Memory B cell (primary cell): ENCODE measurements around the gene TGIF2.
"Not testable (repeated sequence)": the region's sequence is repeated elsewhere in the genome, so short reads cannot be mapped to it uniquely, and the experiment has no call there.

Source experiments
- ATAC-seq: fragments of 150-1000 bp; cut with Tn5 transposase; 2 replicates; pipeline ENCODE4 v1.10.0; 2021; ENCODE audit warnings: low read depth, mild to moderate bottlenecking, moderate library complexity
- DNase-seq, 2 donors: peaks; one replicate each; pipeline ENCODE4 v3.0.0; 2022; ENCODE audit warnings: low spot score in 2 of 2
- H3K27ac Mint-ChIP-seq: one replicate; pipeline ENCODE4 v1.8.0; 2022; ENCODE audit warnings: mild to moderate bottlenecking, moderate library complexity, mixed read lengths
- H3K27me3 Mint-ChIP-seq: one replicate; pipeline ENCODE4 v1.8.0; 2022; ENCODE audit warnings: mixed read lengths
- H3K36me3 Mint-ChIP-seq: one replicate; pipeline ENCODE4 v1.8.0; 2022; ENCODE audit warnings: mild to moderate bottlenecking, mixed read lengths
- H3K4me1 Mint-ChIP-seq: one replicate; pipeline ENCODE4 v1.8.0; 2022; ENCODE audit warnings: mixed read lengths
- H3K4me3 Mint-ChIP-seq: one replicate; pipeline ENCODE4 v1.8.0; 2022; ENCODE audit warnings: mild to moderate bottlenecking, moderate library complexity, mixed read lengths
- H3K9me3 Mint-ChIP-seq: one replicate; pipeline ENCODE4 v1.8.0; 2022; ENCODE audit warnings: mixed read lengths

Gene TGIF2

DNA sequence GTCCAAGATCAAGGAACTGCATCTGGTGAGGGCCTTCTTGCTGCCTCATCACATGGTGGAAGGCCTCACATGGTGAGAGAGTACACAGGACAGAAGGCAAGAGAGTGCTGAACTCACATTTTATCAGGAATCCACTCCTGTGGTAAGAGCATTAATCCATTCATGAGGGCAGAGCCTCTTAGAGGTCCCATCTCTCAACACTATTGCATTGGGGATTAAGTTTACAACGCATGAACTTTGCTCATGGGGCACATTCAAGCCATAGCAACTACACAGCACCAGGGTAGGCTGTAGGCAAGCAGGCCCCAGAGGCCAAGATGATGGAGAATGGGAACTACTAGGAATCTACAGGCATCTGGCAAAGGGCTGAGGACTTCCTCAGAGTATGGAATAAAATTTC lies 10.0 kb upstream of the TGIF2 start:
- Mint-ChIP-seq H3K9me3 (peaks cover 2% of the 10 kb centered on the region), H3K27me3 (no peaks in the 10 kb centered on the region), H3K4me3 (no peak overlapping the region), H3K27ac (no peak overlapping the region), H3K4me1 (peaks cover 4% of the 10 kb centered on the region), H3K36me3 (peaks cover 7% of the 10 kb centered on the region)
- no peak for ATAC-seq
- no peak for DNase-seq

DNA sequence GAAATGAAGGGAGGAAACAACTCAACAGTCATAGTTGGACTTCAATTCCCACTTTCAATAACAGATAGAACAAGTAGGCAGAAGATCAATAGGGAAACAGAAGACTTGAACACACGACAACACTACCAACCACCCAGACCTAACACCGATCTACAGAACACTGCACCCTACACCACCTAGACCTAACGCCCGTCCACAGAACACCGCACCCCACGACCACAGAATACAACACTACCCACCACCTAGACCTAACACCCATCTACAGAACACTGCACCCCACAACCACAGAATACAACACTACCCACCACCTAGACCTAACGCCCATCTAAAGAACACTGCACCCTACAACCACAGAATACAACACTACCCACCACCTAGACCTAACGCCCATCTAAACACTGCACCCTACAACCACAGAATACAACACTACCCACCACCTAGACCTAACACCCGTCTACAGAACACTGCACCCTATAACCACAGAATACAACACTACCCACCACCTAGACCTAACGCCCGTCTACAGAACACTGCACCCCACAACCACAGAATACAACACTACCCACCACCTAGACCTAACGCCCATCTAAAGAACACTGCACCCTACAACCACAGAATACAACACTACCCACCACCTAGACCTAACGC lies 9.2 kb upstream of the TGIF2 start:
- H3K27ac Mint-ChIP-seq, H3K27me3 Mint-ChIP-seq, H3K4me1 Mint-ChIP-seq, H3K9me3 Mint-ChIP-seq, H3K4me3 Mint-ChIP-seq, H3K36me3 Mint-ChIP-seq, DNase-seq, ATAC-seq: not testable (repeated sequence)

DNA sequence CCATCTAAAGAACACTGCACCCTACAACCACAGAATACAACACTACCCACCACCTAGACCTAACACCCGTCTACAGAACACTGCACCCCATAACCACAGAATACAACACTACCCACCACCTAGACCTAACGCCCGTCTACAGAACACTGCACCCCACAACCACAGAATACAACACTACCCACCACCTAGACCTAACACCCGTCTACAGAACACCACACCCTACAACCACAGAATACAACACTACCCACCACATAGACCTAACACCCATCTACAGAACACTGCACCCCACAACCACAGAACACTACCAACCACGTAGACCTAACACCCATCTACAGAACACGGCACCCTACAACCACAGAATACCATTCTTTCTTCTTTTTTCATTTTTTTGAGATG lies 8.7 kb upstream of the TGIF2 start:
- H3K4me1 Mint-ChIP-seq, H3K36me3 Mint-ChIP-seq, H3K9me3 Mint-ChIP-seq, ATAC-seq, H3K27me3 Mint-ChIP-seq, DNase-seq, H3K27ac Mint-ChIP-seq, H3K4me3 Mint-ChIP-seq: not testable (repeated sequence)

DNA sequence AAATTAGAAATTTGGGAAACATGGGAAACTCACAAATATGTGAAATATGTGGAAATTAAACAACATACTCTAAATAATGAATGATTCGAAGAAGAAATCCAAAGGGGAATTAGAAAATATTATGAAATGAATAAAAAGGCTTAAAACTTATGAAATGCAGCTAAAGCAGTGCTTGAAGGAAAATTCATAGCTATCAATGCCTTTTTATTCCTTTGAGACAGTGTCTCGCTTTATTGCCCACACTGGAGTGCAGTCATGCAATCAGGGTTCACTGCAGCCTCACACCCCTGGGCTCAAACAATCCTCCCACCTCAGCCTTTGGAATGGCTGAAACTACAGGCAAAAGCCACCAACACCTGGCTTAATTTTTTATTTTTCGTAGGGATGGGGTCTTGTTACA lies 7.9 kb upstream of the TGIF2 start:
- H3K4me1 Mint-ChIP-seq: peaks cover 6% of the 10 kb centered on the region
- no peak for ATAC-seq
- peaks cover 2% of the 10 kb centered on the region for H3K9me3 Mint-ChIP-seq

GRCh38 chr20:36569847-36570429 lies 3.5 kb upstream of the TGIF2 start:
- no peaks in the 10 kb centered on the region for H3K27me3 Mint-ChIP-seq
- DNase-seq (no peak), ATAC-seq (no peak)
- no peak overlapping the region for H3K4me3 Mint-ChIP-seq
- H3K9me3 Mint-ChIP-seq: no peaks in the 10 kb centered on the region
- H3K4me1 Mint-ChIP-seq: peaks cover 14% of the 10 kb centered on the region
- H3K36me3 Mint-ChIP-seq: no peaks in the 10 kb centered on the region
- peak overlapping the region; percentile 2 for H3K27ac Mint-ChIP-seq

More for the DNA sequence above, 7.9 kb upstream of the TGIF2 start:
- no peak for DNase-seq
- peaks cover 7% of the 10 kb centered on the region for H3K36me3 Mint-ChIP-seq
- H3K4me3 Mint-ChIP-seq: no peak overlapping the region
- H3K27me3 Mint-ChIP-seq: no peaks in the 10 kb centered on the region
- H3K27ac Mint-ChIP-seq: no peak overlapping the region

DNA sequence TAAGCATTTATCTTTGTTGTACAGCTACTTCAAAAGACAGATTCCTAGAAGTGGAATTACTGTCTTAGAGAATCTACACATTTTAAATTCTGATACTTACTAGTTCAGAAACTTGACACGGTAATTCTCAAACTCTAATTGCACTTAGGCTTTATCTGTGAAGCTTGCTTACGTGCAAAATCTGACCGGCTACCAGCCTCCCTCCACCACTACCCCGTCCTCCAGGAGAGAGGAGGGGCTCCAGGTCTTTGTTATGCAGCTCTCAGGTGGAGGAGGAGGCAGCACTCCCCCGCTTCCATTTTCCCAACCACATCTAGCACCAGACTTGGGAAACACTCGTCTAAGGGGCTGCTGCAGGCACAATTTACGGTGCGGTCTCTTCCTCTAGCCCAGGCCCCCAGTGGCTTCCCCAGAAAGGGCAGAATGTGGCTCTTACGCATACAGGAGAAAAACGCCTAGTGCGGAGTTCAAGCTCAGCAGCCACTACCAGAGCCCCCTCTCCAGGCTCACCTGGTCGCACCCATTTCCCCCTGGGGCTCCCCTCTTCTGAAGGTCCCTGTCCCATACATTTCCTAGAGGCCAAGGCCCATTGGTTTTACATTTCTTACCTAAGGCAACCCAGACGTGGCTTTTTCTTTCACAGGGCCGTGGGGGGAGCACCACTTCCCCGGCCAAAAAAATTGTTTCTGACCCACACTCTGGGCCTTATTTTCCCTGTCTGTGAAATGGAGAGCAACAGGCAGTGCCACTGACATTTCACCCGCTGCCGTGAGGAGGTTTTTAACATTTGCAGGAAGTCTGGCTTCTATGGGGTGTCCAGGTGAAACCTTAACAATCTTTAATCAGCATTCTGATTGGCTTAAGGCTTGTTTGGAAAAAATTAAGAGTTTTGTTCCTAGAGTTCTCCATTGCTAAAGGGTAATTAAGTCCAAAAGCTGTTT lies 1.6 kb upstream of the TGIF2 start:
- H3K27me3 Mint-ChIP-seq: no peaks in the 10 kb centered on the region
- peaks cover 28% of the 10 kb centered on the region for H3K4me1 Mint-ChIP-seq
- H3K36me3 Mint-ChIP-seq: no peaks in the 10 kb centered on the region
- H3K27ac Mint-ChIP-seq: peak overlapping the region; percentile 90
- H3K4me3 Mint-ChIP-seq: peak overlapping the region; percentile 90
- no peak for DNase-seq
- H3K9me3 Mint-ChIP-seq: no peaks in the 10 kb centered on the region
- no peak for ATAC-seq

- ATAC-seq (peak; percentile 38), DNase-seq (no peak)
- H3K36me3 Mint-ChIP-seq: no peaks in the 10 kb centered on the region
- H3K9me3 Mint-ChIP-seq: no peaks in the 10 kb centered on the region
- H3K27ac Mint-ChIP-seq: peak overlapping the region; percentile 90
- peaks cover 28% of the 10 kb centered on the region for H3K4me1 Mint-ChIP-seq
- H3K27me3 Mint-ChIP-seq: no peaks in the 10 kb centered on the region
- H3K4me3 Mint-ChIP-seq: peak overlapping the region; percentile 90
Observed at GRCh38 chr20:36572701-36573102, 695 bp upstream of the TGIF2 start.

DNA sequence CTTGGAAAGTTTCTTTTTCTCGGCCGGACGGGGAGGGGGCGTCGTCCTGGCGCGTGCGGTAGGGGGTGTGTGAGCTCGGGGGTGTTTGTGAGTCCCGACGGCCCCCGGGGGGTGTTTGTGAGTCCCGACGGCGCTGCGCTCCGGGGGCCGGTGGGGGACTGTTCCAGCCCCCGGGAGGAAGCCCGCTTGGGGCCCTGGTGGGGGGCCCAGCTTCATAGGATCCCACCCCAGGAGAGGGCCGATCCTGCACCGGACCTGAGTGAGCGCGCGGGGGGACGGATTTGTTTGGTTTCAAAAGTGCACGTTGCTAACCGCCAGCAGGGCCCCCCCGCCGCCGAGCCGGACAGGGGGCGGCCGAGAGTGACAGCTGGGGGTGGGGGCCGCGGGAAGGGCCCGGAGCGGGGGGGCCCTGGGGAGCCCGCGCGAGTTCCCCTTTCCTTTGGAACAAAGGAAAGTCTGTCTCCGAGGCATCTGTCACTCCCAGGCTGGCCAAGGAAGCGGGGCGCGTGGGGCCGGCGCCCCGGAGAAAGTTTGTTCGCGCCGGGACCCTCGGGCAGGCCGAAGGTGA lies 485 bp downstream of the TGIF2 start:
- peak overlapping the region; percentile 90 for H3K27ac Mint-ChIP-seq
- H3K4me3 Mint-ChIP-seq: peak overlapping the region; percentile 86
- no peaks in the 10 kb centered on the region for H3K9me3 Mint-ChIP-seq
- H3K27me3 Mint-ChIP-seq: no peaks in the 10 kb centered on the region
- no peaks in the 10 kb centered on the region for H3K36me3 Mint-ChIP-seq
- peaks cover 28% of the 10 kb centered on the region for H3K4me1 Mint-ChIP-seq
- ATAC-seq: peak; percentile 18
- peak; percentile 63 to 69 for DNase-seq

DNA sequence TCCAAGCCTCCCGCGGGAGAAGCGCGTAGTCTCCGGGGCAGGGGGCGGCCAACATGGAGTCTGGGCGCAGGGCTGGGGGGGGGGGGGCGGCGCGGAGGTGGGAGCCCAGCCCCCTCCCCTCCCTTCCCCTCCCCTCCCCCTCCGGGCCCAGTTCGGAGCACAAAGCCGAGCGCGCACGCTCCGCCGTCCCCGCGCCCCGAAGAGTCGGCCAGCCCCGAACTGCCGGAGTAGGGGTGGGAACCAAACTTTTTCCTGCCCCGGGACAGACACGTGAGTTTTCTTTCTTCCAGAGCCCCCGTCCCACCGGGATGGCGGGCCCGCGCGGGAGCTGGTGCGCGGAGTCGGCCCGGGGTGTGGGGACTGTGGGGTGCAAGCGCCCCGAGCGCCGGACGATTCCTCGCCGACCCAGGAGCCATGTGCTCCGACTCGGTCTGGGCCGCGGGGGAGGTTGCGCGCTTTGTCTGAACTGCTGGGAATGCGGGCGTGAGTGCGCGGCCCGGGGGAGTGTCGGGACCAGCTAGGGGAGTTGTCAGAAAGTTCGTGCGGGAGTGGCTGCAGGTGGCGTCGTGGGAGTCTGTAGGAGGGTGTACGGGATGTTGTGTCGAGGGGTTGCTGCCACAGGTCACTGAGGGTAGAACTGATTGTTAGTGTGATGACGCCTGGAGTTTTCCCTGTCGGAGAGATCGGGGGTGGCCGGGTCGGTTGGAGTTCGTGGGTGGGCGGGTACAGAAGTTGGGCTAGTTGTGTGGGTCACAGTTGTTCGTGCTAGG lies 1.2 kb downstream of the TGIF2 start:
- no peaks in the 10 kb centered on the region for H3K36me3 Mint-ChIP-seq
- DNase-seq (peak; percentile 41 to 51), ATAC-seq (peak; percentile 18)
- H3K9me3 Mint-ChIP-seq: no peaks in the 10 kb centered on the region
- H3K27ac Mint-ChIP-seq: peak overlapping the region; percentile 90
- H3K4me1 Mint-ChIP-seq: peaks cover 28% of the 10 kb centered on the region
- peak overlapping the region; percentile 86 for H3K4me3 Mint-ChIP-seq
- H3K27me3 Mint-ChIP-seq: no peaks in the 10 kb centered on the region

- Mint-ChIP-seq H3K27me3 (no peaks in the 10 kb centered on the region), H3K27ac (peak overlapping the region; percentile 90), H3K9me3 (no peaks in the 10 kb centered on the region), H3K36me3 (peaks cover 7% of the 10 kb centered on the region), H3K4me3 (no peak overlapping the region), H3K4me1 (peaks cover 30% of the 10 kb centered on the region)
- ATAC-seq (no peak), DNase-seq (no peak)
Observed at GRCh38 chr20:36576081-36576445, 2.7 kb downstream of the TGIF2 start.

- ATAC-seq (no peak), DNase-seq (no peak)
- H3K4me1 Mint-ChIP-seq: peaks cover 21% of the 10 kb centered on the region
- no peak overlapping the region for H3K4me3 Mint-ChIP-seq
- H3K27me3 Mint-ChIP-seq: no peaks in the 10 kb centered on the region
- H3K27ac Mint-ChIP-seq: no peak overlapping the region
- peaks cover 15% of the 10 kb centered on the region for H3K36me3 Mint-ChIP-seq
- H3K9me3 Mint-ChIP-seq: no peaks in the 10 kb centered on the region
Observed at GRCh38 chr20:36578356-36579041, 5.1 kb downstream of the TGIF2 start.

- Mint-ChIP-seq H3K27me3 (no peaks in the 10 kb centered on the region), H3K9me3 (no peaks in the 10 kb centered on the region), H3K4me3 (no peak overlapping the region), H3K36me3 (peaks cover 18% of the 10 kb centered on the region), H3K4me1 (peaks cover 16% of the 10 kb centered on the region), H3K27ac (peak overlapping the region; percentile 68)
- DNase-seq: no peak
- no peak for ATAC-seq
Observed at GRCh38 chr20:36579996-36580545, 6.7 kb downstream of the TGIF2 start.

GRCh38 chr20:36582322-36582721 lies 8.9 kb downstream of the TGIF2 start:
- no peak overlapping the region for H3K27ac Mint-ChIP-seq

More at GRCh38 chr20:36582322-36582721, 8.9 kb downstream of the TGIF2 start:
- ATAC-seq (no peak), DNase-seq (no peak)
- Mint-ChIP-seq H3K36me3 (peaks cover 18% of the 10 kb centered on the region), H3K27me3 (no peaks in the 10 kb centered on the region), H3K4me3 (no peak overlapping the region), H3K4me1 (peaks cover 10% of the 10 kb centered on the region), H3K9me3 (no peaks in the 10 kb centered on the region)
